ENCODE results near the gene KIRREL1. TPM values are rescaled to one million over a fixed set of nuclear protein-coding genes. Genes with fewer than 3 reads are reported as not detected.

Gene KIRREL1
- total RNA-seq, 1 experiment from 2014 or later = 42.4 TPM

DNA sequence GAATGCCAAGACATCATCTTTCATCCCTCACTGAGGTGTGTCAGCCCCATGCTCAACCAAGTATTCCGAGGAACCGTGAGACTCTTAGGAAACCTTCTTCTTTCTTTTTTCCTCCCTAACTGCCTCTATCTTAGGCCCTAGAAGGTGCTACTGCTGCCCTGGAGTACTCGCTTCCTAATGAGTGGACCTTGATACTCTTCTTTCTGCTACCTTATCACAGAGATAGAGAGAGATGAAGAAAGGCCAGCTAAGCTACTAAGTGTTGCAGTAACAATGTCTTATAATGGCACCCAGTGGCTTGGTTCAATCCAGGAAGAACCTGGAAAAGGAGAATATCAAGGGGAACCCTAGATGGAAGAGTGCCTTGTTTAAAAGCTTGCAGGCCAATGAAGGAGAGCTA, 86.6 kb downstream of the KIRREL1 start:
- no peak for ATAC-seq
- no peak for DNase-seq (ENCODE audit: low spot score)
- TF ChIP-seq KAT7 (CRISPR knock-in tag; IDR thresholded peaks at IDR 0.05; ENCODE audit: borderline replicate concordance) (no peak), RELA (CRISPR knock-in tag; IDR thresholded peaks at IDR 0.05; ENCODE audit: borderline replicate concordance) (no peak), SMAD3 (CRISPR knock-in tag; IDR thresholded peaks at IDR 0.05; ENCODE audit: borderline replicate concordance) (no peak), GABPB1 (CRISPR knock-in tag; IDR thresholded peaks at IDR 0.05) (no peak), EMX1 (CRISPR knock-in tag; IDR thresholded peaks at IDR 0.05) (no peak), JAZF1 (CRISPR knock-in tag; IDR thresholded peaks at IDR 0.05) (no peak), ESRRA (CRISPR knock-in tag; IDR thresholded peaks at IDR 0.05; ENCODE audit: borderline replicate concordance) (no peak), ZNF121 (CRISPR knock-in tag; IDR thresholded peaks at IDR 0.05) (no peak), ATF1 (CRISPR knock-in tag; IDR thresholded peaks at IDR 0.05) (no peak), CREM (CRISPR knock-in tag; IDR thresholded peaks at IDR 0.05) (no peak), NFATC4 (CRISPR knock-in tag; IDR thresholded peaks at IDR 0.05) (no peak)
- TF ChIP-seq, protein P1, sequence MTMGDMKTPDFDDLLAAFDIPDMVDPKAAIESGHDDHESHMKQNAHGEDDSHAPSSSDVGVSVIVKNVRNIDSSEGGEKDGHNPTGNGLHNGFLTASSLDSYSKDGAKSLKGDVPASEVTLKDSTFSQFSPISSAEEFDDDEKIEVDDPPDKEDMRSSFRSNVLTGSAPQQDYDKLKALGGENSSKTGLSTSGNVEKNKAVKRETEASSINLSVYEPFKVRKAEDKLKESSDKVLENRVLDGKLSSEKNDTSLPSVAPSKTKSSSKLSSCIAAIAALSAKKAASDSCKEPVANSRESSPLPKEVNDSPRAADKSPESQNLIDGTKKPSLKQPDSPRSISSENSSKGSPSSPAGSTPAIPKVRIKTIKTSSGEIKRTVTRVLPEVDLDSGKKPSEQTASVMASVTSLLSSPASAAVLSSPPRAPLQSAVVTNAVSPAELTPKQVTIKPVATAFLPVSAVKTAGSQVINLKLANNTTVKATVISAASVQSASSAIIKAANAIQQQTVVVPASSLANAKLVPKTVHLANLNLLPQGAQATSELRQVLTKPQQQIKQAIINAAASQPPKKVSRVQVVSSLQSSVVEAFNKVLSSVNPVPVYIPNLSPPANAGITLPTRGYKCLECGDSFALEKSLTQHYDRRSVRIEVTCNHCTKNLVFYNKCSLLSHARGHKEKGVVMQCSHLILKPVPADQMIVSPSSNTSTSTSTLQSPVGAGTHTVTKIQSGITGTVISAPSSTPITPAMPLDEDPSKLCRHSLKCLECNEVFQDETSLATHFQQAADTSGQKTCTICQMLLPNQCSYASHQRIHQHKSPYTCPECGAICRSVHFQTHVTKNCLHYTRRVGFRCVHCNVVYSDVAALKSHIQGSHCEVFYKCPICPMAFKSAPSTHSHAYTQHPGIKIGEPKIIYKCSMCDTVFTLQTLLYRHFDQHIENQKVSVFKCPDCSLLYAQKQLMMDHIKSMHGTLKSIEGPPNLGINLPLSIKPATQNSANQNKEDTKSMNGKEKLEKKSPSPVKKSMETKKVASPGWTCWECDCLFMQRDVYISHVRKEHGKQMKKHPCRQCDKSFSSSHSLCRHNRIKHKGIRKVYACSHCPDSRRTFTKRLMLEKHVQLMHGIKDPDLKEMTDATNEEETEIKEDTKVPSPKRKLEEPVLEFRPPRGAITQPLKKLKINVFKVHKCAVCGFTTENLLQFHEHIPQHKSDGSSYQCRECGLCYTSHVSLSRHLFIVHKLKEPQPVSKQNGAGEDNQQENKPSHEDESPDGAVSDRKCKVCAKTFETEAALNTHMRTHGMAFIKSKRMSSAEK (CRISPR knock-in tag; IDR thresholded peaks at IDR 0.05; ENCODE audit: borderline replicate concordance) = no peak
- TF ChIP-seq, protein P2, sequence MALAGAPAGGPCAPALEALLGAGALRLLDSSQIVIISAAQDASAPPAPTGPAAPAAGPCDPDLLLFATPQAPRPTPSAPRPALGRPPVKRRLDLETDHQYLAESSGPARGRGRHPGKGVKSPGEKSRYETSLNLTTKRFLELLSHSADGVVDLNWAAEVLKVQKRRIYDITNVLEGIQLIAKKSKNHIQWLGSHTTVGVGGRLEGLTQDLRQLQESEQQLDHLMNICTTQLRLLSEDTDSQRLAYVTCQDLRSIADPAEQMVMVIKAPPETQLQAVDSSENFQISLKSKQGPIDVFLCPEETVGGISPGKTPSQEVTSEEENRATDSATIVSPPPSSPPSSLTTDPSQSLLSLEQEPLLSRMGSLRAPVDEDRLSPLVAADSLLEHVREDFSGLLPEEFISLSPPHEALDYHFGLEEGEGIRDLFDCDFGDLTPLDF (CRISPR knock-in tag; IDR thresholded peaks at IDR 0.05) = no peak
- TF ChIP-seq, protein P3, sequence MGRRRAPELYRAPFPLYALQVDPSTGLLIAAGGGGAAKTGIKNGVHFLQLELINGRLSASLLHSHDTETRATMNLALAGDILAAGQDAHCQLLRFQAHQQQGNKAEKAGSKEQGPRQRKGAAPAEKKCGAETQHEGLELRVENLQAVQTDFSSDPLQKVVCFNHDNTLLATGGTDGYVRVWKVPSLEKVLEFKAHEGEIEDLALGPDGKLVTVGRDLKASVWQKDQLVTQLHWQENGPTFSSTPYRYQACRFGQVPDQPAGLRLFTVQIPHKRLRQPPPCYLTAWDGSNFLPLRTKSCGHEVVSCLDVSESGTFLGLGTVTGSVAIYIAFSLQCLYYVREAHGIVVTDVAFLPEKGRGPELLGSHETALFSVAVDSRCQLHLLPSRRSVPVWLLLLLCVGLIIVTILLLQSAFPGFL (CRISPR knock-in tag; IDR thresholded peaks at IDR 0.05; ENCODE audit: borderline replicate concordance) = no peak
- TF ChIP-seq, protein P4, sequence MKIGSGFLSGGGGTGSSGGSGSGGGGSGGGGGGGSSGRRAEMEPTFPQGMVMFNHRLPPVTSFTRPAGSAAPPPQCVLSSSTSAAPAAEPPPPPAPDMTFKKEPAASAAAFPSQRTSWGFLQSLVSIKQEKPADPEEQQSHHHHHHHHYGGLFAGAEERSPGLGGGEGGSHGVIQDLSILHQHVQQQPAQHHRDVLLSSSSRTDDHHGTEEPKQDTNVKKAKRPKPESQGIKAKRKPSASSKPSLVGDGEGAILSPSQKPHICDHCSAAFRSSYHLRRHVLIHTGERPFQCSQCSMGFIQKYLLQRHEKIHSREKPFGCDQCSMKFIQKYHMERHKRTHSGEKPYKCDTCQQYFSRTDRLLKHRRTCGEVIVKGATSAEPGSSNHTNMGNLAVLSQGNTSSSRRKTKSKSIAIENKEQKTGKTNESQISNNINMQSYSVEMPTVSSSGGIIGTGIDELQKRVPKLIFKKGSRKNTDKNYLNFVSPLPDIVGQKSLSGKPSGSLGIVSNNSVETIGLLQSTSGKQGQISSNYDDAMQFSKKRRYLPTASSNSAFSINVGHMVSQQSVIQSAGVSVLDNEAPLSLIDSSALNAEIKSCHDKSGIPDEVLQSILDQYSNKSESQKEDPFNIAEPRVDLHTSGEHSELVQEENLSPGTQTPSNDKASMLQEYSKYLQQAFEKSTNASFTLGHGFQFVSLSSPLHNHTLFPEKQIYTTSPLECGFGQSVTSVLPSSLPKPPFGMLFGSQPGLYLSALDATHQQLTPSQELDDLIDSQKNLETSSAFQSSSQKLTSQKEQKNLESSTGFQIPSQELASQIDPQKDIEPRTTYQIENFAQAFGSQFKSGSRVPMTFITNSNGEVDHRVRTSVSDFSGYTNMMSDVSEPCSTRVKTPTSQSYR (CRISPR knock-in tag; IDR thresholded peaks at IDR 0.05) = no peak
- TF ChIP-seq, protein P5, sequence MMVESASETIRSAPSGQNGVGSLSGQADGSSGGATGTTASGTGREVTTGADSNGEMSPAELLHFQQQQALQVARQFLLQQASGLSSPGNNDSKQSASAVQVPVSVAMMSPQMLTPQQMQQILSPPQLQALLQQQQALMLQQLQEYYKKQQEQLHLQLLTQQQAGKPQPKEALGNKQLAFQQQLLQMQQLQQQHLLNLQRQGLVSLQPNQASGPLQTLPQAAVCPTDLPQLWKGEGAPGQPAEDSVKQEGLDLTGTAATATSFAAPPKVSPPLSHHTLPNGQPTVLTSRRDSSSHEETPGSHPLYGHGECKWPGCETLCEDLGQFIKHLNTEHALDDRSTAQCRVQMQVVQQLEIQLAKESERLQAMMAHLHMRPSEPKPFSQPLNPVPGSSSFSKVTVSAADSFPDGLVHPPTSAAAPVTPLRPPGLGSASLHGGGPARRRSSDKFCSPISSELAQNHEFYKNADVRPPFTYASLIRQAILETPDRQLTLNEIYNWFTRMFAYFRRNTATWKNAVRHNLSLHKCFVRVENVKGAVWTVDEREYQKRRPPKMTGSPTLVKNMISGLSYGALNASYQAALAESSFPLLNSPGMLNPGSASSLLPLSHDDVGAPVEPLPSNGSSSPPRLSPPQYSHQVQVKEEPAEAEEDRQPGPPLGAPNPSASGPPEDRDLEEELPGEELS (CRISPR knock-in tag; IDR thresholded peaks at IDR 0.05) = no peak
- TF ChIP-seq, protein P6, sequence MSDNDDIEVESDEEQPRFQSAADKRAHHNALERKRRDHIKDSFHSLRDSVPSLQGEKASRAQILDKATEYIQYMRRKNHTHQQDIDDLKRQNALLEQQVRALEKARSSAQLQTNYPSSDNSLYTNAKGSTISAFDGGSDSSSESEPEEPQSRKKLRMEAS (CRISPR knock-in tag; IDR thresholded peaks at IDR 0.05) = no peak
- TF ChIP-seq, protein P7, sequence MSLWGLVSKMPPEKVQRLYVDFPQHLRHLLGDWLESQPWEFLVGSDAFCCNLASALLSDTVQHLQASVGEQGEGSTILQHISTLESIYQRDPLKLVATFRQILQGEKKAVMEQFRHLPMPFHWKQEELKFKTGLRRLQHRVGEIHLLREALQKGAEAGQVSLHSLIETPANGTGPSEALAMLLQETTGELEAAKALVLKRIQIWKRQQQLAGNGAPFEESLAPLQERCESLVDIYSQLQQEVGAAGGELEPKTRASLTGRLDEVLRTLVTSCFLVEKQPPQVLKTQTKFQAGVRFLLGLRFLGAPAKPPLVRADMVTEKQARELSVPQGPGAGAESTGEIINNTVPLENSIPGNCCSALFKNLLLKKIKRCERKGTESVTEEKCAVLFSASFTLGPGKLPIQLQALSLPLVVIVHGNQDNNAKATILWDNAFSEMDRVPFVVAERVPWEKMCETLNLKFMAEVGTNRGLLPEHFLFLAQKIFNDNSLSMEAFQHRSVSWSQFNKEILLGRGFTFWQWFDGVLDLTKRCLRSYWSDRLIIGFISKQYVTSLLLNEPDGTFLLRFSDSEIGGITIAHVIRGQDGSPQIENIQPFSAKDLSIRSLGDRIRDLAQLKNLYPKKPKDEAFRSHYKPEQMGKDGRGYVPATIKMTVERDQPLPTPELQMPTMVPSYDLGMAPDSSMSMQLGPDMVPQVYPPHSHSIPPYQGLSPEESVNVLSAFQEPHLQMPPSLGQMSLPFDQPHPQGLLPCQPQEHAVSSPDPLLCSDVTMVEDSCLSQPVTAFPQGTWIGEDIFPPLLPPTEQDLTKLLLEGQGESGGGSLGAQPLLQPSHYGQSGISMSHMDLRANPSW (CRISPR knock-in tag; conservative IDR thresholded peaks at IDR 0.05; ENCODE audit: low read depth) = no peak
- TF ChIP-seq, protein P8, sequence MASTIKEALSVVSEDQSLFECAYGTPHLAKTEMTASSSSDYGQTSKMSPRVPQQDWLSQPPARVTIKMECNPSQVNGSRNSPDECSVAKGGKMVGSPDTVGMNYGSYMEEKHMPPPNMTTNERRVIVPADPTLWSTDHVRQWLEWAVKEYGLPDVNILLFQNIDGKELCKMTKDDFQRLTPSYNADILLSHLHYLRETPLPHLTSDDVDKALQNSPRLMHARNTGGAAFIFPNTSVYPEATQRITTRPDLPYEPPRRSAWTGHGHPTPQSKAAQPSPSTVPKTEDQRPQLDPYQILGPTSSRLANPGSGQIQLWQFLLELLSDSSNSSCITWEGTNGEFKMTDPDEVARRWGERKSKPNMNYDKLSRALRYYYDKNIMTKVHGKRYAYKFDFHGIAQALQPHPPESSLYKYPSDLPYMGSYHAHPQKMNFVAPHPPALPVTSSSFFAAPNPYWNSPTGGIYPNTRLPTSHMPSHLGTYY (CRISPR knock-in tag; IDR thresholded peaks at IDR 0.05) = no peak
- no peaks in the 10 kb centered on the region for H3K27me3 Mint-ChIP-seq (ENCODE audit: low read depth)
- POLR2A ChIA-PET = no interaction called here
- peaks cover 35% of the 10 kb centered on the region for H3K4me1 Mint-ChIP-seq
- H3K4me3 Mint-ChIP-seq = no peak overlapping the region
- H3K27ac Mint-ChIP-seq = 0 out of 2 replicates have a peak overlapping the region, but pooled peaks have one; percentile 21
- CTCF ChIA-PET = interaction anchor here (1.8 kb wide), 1 partner anchor 16 kb away, joined by 5 read pairs; no protein-coding TSS in a partner anchor
- H3K36me3 Mint-ChIP-seq = peaks cover 35% of the 10 kb centered on the region
- H3K9me3 Mint-ChIP-seq = no peaks in the 10 kb centered on the region

Measured in WTC11 (cell line).